OCI-LY1 (cell line): ENCODE data around the gene KIF4A.

ENCODE experiments used
- H2AFZ ChIP-seq: fragments of 200-600 bp; sonication (generic), shearing (Covaris generic); 2 replicates; pipeline ENCODE4 v1.6.0; 2014; ENCODE audit warnings: antibody characterized with exemption, mild to moderate bottlenecking, low read length
- H3F3A ChIP-seq: fragments of 200-600 bp; sonication (generic), shearing (Covaris generic); 2 replicates; pipeline ENCODE4 v1.6.0; 2014; ENCODE audit warnings: mild to moderate bottlenecking, antibody characterized with exemption, low read length, moderate library complexity; ENCODE audit not compliant: insufficient read depth
- H3K27ac ChIP-seq: fragments of 200-600 bp; sonication (generic); 2 replicates; pipeline ENCODE4 v1.5.1; 2014; ENCODE audit warnings: low read length, mixed run types, mild to moderate bottlenecking, low read depth; ENCODE audit not compliant: poor library complexity, severe bottlenecking
- H3K27me3 ChIP-seq: fragments of 200-600 bp; sonication (generic); 2 replicates; pipeline ENCODE4 v1.6.0; 2014; ENCODE audit warnings: antibody characterized with exemption, mild to moderate bottlenecking, low read length, moderate library complexity; ENCODE audit not compliant: insufficient read depth
- H3K36me3 ChIP-seq: fragments of 200-600 bp; sonication (generic); 2 replicates; pipeline ENCODE4 v1.6.1; 2014; ENCODE audit warnings: mild to moderate bottlenecking, antibody characterized with exemption, low read length, moderate library complexity, mixed read lengths; ENCODE audit not compliant: insufficient read depth
- H3K4me1 ChIP-seq: fragments of 200-600 bp; sonication (generic); 2 replicates; pipeline ENCODE4 v1.5.1; 2014; ENCODE audit warnings: mild to moderate bottlenecking, low read length, moderate library complexity; ENCODE audit not compliant: insufficient read depth, severe bottlenecking
- H3K4me2 ChIP-seq: fragments of 200-600 bp; sonication (generic), shearing (Covaris generic); 2 replicates; pipeline ENCODE4 v1.6.1; 2014; ENCODE audit warnings: low read length
- H3K4me3 ChIP-seq: fragments of 200-600 bp; sonication (generic); 2 replicates; pipeline ENCODE4 v1.5.1; 2014; ENCODE audit warnings: low read length, low read depth, mild to moderate bottlenecking, mixed read lengths; ENCODE audit not compliant: poor library complexity, severe bottlenecking
- H3K79me2 ChIP-seq: fragments of 200-600 bp; shearing (Covaris generic); 2 replicates; pipeline ENCODE4 v1.6.1; 2016; ENCODE audit warnings: mixed run types, low read length, mixed read lengths; ENCODE audit not compliant: insufficient read depth
- H3K9ac ChIP-seq: fragments of 200-600 bp; sonication (generic), shearing (Covaris generic); 2 replicates; pipeline ENCODE4 v1.6.1; 2014; ENCODE audit warnings: mild to moderate bottlenecking, low read length, mixed read lengths
- H3K9me2 ChIP-seq: fragments of 200-600 bp; sonication (generic), shearing (Covaris generic); 2 replicates; pipeline ENCODE4 v1.6.1; 2014; ENCODE audit warnings: low read depth, mild to moderate bottlenecking, low read length, mixed read lengths
- H3K9me3 ChIP-seq: fragments of 200-600 bp; shearing (Covaris generic); 2 replicates; pipeline ENCODE4 v1.6.1; 2014; ENCODE audit warnings: low read length, mixed read lengths
- H4K20me1 ChIP-seq: fragments of 200-600 bp; sonication (generic), shearing (Covaris generic); 2 replicates; pipeline ENCODE4 v1.6.0; 2016; ENCODE audit warnings: mild to moderate bottlenecking, low read length; ENCODE audit not compliant: insufficient read depth
- EZH2 ChIP-seq: fragments of 200-600 bp; sonication (generic), shearing (Covaris generic); IDR thresholded peaks from 2 replicates; pipeline ENCODE4 v1.8.0; 2017; ENCODE audit warnings: borderline replicate concordance, mixed run types, mild to moderate bottlenecking, antibody characterized with exemption, low read length, moderate library complexity, mixed read lengths
- TF ChIP-seq, protein P1 (sequence below): fragments of 200-600 bp; sonication (generic), shearing (Covaris generic); IDR thresholded peaks from 2 replicates; pipeline ENCODE4 v1.5.1; 2017; ENCODE audit warnings: mild to moderate bottlenecking, antibody characterized with exemption, low read length, moderate library complexity, mixed read lengths

KIF4A gene

DNA sequence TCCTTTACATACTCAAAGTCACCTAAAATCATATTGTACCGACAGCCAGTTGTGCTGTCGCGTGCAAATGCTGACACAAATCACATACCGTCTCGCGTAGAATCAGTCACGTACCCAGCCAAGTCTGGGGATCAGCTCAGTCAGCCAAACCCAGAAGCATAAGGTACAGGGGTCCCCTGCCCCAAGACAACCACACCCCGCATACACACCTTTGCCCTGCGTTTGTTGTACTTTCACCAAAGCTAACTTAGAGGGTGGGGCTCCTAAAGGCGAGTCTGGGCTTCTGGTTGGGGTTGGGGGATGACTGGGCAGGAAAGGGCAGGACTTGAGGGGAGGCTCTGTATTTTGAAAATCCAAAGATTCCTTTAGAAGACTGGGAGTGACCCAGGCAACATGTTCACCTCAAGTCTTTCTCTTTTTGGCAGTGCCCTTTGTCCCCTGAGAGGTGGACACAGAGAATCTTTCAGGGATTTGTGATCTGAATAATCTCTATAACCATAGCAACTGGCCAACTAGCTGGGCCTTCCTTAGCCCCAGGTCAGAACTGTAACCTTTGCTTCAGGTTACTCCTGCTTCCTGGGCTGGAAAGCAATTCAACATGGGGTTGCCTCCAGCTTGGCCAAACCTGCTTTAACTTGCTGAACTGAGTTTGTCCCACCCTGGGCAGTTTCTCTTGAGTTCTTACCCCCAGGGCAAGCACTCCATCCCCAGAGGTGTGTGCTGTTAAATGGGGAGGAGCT lies 134.2 kb downstream of the KIF4A start:
- Histone ChIP-seq H3K27ac (no peak overlapping the region), H3K4me1 (no peaks in the 10 kb centered on the region), H2AFZ (no peak overlapping the region), H3K9ac (no peak overlapping the region), H3K79me2 (no peaks in the 10 kb centered on the region), H3F3A (no peaks in the 10 kb centered on the region), H3K27me3 (no peaks in the 10 kb centered on the region), H3K4me3 (no peak overlapping the region), H4K20me1 (no peaks in the 10 kb centered on the region), H3K36me3 (peaks cover 16% of the 10 kb centered on the region), H3K9me3 (no peaks in the 10 kb centered on the region), H3K4me2 (no peak overlapping the region), H3K9me2 (no peaks in the 10 kb centered on the region)
- TF ChIP-seq, protein P1, sequence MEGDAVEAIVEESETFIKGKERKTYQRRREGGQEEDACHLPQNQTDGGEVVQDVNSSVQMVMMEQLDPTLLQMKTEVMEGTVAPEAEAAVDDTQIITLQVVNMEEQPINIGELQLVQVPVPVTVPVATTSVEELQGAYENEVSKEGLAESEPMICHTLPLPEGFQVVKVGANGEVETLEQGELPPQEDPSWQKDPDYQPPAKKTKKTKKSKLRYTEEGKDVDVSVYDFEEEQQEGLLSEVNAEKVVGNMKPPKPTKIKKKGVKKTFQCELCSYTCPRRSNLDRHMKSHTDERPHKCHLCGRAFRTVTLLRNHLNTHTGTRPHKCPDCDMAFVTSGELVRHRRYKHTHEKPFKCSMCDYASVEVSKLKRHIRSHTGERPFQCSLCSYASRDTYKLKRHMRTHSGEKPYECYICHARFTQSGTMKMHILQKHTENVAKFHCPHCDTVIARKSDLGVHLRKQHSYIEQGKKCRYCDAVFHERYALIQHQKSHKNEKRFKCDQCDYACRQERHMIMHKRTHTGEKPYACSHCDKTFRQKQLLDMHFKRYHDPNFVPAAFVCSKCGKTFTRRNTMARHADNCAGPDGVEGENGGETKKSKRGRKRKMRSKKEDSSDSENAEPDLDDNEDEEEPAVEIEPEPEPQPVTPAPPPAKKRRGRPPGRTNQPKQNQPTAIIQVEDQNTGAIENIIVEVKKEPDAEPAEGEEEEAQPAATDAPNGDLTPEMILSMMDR, result no peak
- no peak for TF ChIP-seq EZH2

GRCh38 chrX:70424801-70425200 lies 134.9 kb downstream of the KIF4A start:
- no peaks in the 10 kb centered on the region for H3K9me2 ChIP-seq

DNA sequence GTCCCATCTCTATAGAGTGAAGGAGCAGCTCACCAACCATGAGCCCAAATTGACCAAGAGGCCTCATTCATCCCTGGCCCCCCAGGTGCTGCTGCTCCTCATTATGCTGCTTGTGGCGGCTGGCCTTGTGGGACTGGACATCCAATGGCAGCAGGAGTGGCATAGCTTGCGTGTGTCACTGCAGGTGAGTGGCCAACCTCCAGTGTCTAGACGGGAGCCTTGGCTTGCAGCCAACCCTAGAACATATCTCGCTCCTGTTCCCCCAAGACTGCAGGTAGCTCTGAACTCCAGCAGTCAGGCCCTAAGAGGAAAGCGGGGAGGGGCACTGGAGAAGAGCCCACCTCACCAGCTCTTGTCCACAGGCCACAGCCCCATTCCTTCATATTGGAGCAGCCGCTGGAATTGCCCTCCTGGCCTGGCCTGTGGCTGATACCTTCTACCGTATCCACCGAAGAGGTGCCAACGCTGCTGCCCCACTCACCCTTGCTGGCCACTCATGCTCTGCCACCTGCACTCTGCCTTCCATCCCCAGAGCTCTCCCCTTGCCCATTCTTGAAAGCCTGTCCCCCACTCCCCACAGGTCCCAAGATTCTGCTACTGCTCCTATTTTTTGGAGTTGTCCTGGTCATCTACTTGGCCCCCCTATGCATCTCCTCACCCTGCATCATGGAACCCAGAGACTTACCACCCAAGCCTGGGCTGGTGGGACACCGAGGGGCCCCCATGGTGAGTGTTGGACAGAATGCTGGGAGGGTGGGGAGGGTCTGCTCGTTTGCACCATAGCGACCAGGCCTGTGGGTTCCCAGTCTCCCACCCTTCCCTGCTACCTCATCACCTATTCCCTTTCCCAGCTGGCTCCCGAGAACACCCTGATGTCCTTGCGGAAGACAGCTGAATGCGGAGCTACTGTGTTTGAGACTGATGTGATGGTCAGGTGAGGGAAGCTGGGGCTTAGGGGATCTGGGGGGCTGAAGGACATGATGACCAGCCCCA lies 136.7 kb downstream of the KIF4A start:
- H3K36me3 ChIP-seq, result no peaks in the 10 kb centered on the region
- no peaks in the 10 kb centered on the region for H3K9me2 ChIP-seq
- H3K4me2 ChIP-seq, result no peak overlapping the region
- H3K4me3 ChIP-seq, result no peak overlapping the region
- no peak overlapping the region for H2AFZ ChIP-seq
- H4K20me1 ChIP-seq, result no peaks in the 10 kb centered on the region
- no peak overlapping the region for H3K9ac ChIP-seq
- H3K9me3 ChIP-seq, result no peaks in the 10 kb centered on the region
- no peak overlapping the region for H3K27ac ChIP-seq
- TF ChIP-seq EZH2, result no peak
- TF ChIP-seq, protein P1, result no peak
- H3F3A ChIP-seq, result no peaks in the 10 kb centered on the region
- no peaks in the 10 kb centered on the region for H3K79me2 ChIP-seq
- H3K27me3 ChIP-seq, result no peaks in the 10 kb centered on the region
- H3K4me1 ChIP-seq, result no peaks in the 10 kb centered on the region

More at GRCh38 chrX:70424801-70425200, 134.9 kb downstream of the KIF4A start:
- no peak overlapping the region for H3K4me2 ChIP-seq
- H2AFZ ChIP-seq, result no peak overlapping the region
- H3K9me3 ChIP-seq, result no peaks in the 10 kb centered on the region
- H3K27ac ChIP-seq, result no peak overlapping the region
- H3K4me1 ChIP-seq, result no peaks in the 10 kb centered on the region
- H3K36me3 ChIP-seq, result peaks cover 11% of the 10 kb centered on the region
- H3K9ac ChIP-seq, result no peak overlapping the region
- no peaks in the 10 kb centered on the region for H3F3A ChIP-seq
- H3K27me3 ChIP-seq, result no peaks in the 10 kb centered on the region
- no peaks in the 10 kb centered on the region for H3K79me2 ChIP-seq
- H4K20me1 ChIP-seq, result no peaks in the 10 kb centered on the region
- H3K4me3 ChIP-seq, result no peak overlapping the region
- TF ChIP-seq, protein P1, result no peak
- no peak for TF ChIP-seq EZH2
